GM12801 (cell line): ENCODE measurements around the gene CENPK.

Experiments used
- TF ChIP-seq, protein P1 (sequence below): IDR thresholded peaks from one replicate; pipeline ENCODE4 v1.5.1; 2011; ENCODE audit warnings: control low read depth; ENCODE audit not compliant: insufficient read length; ENCODE audit errors: extremely low read depth

The CENPK gene

DNA sequence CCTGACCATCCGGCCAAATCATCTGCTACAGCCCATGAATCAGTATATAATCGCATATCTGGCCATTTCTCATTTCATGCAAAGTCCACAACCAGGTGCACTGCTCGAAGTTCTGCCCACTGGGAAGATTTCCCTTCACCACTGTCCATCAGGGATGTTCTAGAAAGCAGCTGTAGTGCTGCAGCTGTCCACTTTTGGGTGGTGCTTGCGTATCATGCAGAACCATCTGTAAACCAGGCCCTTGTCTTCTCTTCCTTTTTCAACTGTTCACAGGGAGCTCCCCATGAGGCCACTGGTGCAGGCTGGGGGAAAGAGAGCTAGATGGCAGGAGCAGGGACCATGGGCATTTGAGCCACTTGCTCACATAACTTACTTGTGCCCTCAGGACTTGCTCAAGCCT is 73.8 kb downstream of the CENPK start:
- TF ChIP-seq, protein P1, sequence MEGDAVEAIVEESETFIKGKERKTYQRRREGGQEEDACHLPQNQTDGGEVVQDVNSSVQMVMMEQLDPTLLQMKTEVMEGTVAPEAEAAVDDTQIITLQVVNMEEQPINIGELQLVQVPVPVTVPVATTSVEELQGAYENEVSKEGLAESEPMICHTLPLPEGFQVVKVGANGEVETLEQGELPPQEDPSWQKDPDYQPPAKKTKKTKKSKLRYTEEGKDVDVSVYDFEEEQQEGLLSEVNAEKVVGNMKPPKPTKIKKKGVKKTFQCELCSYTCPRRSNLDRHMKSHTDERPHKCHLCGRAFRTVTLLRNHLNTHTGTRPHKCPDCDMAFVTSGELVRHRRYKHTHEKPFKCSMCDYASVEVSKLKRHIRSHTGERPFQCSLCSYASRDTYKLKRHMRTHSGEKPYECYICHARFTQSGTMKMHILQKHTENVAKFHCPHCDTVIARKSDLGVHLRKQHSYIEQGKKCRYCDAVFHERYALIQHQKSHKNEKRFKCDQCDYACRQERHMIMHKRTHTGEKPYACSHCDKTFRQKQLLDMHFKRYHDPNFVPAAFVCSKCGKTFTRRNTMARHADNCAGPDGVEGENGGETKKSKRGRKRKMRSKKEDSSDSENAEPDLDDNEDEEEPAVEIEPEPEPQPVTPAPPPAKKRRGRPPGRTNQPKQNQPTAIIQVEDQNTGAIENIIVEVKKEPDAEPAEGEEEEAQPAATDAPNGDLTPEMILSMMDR, result no peak

DNA sequence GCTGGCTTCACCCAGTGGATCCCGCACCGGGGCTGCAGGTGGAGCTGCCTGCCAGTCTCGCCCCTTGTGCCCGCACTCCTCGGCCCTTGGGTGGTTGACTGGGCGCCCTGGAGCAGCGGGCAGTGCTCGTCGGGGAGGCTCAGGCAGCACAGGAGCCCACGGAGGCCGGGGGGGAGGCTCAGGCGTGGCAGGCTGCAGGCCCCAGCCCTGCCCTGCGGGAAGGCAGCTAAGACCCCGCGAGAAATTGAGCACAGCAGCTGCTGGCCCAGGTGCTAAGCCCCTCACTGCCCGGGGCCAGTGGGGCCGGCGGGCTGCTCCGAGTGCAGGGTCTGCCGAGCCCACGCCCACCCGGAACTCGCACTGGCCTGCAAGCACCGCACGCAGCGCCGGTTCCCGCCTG is 77.6 kb downstream of the CENPK start:
- TF ChIP-seq, protein P1, result no peak

DNA sequence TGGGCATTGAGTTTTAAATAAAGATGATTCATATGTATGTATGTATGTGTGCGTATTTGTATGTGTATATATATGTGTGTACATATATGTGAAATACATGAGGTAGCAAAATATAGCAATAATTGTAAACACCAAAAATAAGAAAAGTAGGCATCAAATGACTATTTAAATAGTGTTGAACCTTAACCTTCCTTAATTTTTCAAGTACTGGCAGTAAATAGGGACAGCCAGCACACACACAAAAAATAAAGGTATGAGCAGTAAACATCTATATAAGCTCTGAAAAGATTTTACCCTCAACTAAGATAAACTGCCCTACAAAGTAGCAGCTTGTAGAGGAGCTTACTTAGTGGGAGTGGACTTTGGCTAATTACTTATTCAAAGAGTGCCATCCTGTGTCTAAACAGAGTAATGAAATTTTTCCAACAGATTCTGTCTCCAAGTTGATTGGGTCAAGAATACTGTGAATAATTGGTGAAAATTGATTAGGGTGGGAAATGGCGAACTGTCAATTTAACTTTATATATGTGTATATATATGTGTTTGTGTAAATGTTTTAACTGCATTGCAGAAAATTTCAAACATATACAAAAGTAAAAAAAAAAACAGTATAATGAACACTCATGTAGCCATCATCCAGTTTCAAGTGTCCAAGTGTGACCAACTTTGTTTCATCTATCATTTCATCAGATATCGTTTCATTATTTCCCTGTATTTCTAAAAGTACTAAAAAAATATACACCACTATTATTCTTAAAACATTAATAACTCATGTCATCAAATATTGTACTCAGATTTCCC is 79.2 kb downstream of the CENPK start:
- TF ChIP-seq, protein P1, result no peak

DNA sequence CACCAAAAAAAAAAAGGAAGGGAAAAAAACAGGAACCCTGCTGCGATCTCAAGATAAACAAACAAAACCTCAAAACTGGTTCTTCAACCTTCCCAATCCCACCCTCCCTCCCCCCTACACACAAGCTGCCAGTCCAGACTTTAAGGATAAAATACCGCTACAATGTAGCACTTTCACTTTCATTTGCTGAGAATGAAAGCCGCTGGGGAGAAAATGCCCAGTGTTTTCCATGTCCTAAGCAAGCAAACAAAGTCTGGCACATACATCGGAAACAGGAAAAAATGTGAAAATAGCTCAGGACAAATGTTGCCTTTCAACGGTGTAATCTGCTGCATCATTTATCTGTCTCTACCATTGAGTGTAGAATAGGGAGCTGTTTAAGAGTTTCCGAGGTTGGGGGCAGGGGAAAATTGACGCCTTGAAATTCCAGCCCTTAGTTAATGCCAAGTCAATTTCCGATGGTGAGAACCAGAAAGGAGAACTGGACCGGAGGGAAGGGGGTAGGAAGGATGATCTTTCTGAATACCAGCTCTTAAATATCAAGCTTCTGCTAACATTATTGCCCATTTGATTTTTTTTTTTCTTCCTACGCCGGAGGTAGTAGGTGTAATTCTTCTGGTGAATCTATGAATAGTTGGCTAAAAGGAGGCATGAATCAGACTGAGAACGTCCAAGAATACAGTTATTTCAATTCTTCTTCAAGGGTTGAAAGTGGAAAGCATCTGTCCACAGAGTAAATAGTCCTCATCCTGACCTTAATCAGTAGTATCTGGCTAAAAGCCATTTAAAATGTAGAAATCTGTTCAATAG is 80.0 kb downstream of the CENPK start:
- TF ChIP-seq, protein P1, result no peak

DNA sequence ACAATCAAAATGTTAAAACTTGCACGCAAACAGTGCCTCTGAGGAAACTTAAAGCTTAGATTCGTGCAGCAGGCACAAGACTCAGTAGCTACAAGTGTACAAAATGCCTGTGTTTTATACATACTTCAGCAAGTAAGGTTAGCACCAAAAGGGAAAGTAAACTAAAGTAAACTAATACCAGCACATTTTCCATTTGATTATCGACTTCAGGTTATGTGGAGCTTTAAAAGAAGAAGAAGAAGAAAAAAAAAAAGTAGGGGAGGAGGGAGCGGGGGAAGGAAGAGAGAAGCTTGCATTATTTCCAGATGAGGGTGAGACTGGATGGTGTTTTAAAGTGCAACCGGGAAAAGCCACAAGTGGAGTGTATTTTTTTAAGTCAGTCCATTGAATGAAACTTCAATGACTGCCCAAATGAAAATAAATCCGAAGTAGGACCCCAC is 80.7 kb downstream of the CENPK start:
- TF ChIP-seq, protein P1, result no peak

DNA sequence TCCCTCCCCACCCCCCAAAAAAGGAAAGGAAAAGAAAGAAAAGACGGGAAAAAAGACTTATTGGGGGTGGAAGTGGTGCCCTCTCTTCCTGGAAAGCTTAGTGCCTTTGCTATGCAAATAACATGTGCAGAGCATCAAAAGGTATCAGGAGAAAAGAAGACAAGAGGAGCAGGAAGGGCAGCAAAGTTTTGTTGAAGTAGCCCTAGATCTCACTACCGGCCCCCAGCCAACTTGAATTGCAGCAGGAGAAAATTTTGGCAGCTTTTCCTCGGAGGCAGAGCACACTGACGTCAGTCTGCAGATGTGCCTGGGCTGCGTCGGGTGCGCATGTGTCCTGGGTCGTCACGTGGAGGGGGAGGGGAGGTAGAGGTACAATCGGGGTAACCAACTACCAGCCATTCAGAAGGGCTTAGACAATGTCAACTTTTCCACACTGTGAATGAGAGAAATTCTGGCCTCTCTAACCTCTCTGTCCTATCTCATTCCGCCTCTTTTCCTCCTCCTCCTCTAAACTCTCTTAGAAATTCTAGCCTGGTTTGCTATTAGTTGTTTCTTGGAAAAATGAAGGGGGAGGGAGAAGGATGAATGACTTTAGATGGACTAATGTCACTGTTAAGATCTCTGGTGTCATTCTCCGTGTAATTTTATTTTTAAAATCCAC is 81.2 kb downstream of the CENPK start, which contains the start of gene ADAMTS6:
ADAMTS6 (minus strand) TSS at position 286 of the 661 bp plus-strand sequence. CDS start 8,247 bp downstream, outside the sequence.
- TF ChIP-seq, protein P1, result no peak

DNA sequence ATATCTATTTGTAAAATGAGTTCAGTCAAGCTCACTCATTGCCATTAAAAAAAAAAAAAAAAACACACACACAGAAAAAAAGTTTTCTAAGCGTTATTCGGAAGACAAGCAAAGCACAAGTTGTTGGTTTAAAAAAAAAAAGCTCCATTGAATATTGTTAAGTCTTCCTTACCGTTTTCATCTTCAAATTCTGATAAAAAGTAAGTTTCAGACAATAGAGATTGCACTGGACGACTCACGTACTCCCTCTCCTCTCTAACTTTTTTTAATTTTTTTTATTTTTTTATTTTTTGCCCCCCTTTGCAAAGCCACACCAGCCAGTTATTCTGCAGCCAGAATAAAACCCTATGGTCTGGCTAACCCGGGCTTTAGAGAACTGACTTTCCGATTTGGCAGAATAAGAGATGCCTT is 81.8 kb downstream of the CENPK start:
- TF ChIP-seq, protein P1, result no peak
